ENCODE measurements around the gene SAT1. TPM values are rescaled to one million over a fixed set of nuclear protein-coding genes. Genes with fewer than 3 reads are reported as not detected.

The SAT1 gene
- total and polyA plus RNA-seq, 2 of the 13 experiments (the other 11 are each of a cell fraction or from before 2014, with no cell fraction given): 216 to 1,243 TPM

GRCh38 chrX:23749576-23749975 lies 33.4 kb upstream of the SAT1 start:
- Histone ChIP-seq H3K27ac (ENCODE audit: extremely low read length, insufficient read depth, low read length) (no peak overlapping the region), H3K36me3 (replicated peaks in 1 of 2; ENCODE audit: control insufficient read depth in 1 of 2, insufficient read depth in 2 of 2, low read length in 2 of 2) (no peaks in the 10 kb centered on the region), H3K4me1 (ENCODE audit: insufficient read depth, low read length) (no peaks in the 10 kb centered on the region), H2AFZ (ENCODE audit: low read length) (no peak overlapping the region), H4K20me1 (ENCODE audit: insufficient read depth, low read length) (no peaks in the 10 kb centered on the region), H3K9ac (ENCODE audit: insufficient read depth, low read depth, low read length) (no peak overlapping the region), H3K9me3 (ENCODE audit: low read length) (no peaks in the 10 kb centered on the region), H3K27me3 (ENCODE audit: control insufficient read depth in 1 of 2, insufficient read depth in 2 of 2, low read length in 2 of 2) (no peaks in the 10 kb centered on the region), H3K79me2 (ENCODE audit: insufficient read depth, low read length) (no peaks in the 10 kb centered on the region), H3K4me3 (replicated peaks in 1 of 3; ENCODE audit: insufficient read depth in 1 of 3, low read depth in 2 of 3, low read length in 3 of 3) (no peak overlapping the region), H3K4me2 (ENCODE audit: low read depth, low read length) (no peak overlapping the region)
- DNase-seq (ENCODE audit: low spot score) (no peak), FAIRE-seq (no peak), ATAC-seq (no peak)
- no peak for TF ChIP-seq GATA4 (IDR thresholded peaks at IDR 0.05; ENCODE audit: borderline replicate concordance, low read depth)
- no peak for TF ChIP-seq AFF4 (CRISPR knock-in tag; IDR thresholded peaks at IDR 0.05)
- TF ChIP-seq, protein P1, sequence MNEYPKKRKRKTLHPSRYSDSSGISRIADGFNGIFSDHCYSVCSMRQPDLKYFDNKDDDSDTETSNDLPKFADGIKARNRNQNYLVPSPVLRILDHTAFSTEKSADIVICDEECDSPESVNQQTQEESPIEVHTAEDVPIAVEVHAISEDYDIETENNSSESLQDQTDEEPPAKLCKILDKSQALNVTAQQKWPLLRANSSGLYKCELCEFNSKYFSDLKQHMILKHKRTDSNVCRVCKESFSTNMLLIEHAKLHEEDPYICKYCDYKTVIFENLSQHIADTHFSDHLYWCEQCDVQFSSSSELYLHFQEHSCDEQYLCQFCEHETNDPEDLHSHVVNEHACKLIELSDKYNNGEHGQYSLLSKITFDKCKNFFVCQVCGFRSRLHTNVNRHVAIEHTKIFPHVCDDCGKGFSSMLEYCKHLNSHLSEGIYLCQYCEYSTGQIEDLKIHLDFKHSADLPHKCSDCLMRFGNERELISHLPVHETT (CRISPR knock-in tag; conservative IDR thresholded peaks at IDR 0.05): no peak
- TF ChIP-seq ZBTB4 (CRISPR knock-in tag; IDR thresholded peaks at IDR 0.05; ENCODE audit: borderline replicate concordance): no peak
- TF ChIP-seq KDM2A (CRISPR knock-in tag; IDR thresholded peaks at IDR 0.05; ENCODE audit: borderline replicate concordance, low read depth): no peak
- TF ChIP-seq HNRNPH1 (optimal IDR thresholded peaks at IDR 0.05; ENCODE audit: low read depth, low read length): no peak
- no peak for TF ChIP-seq MED8 (CRISPR knock-in tag; IDR thresholded peaks at IDR 0.05; ENCODE audit: insufficient replicate concordance)
- TF ChIP-seq CCDC6 (CRISPR knock-in tag; IDR thresholded peaks at IDR 0.05): no peak
- no peak for TF ChIP-seq ZFY (CRISPR knock-in tag; IDR thresholded peaks at IDR 0.05)
- no peak for TF ChIP-seq ZKSCAN5 (CRISPR knock-in tag; IDR thresholded peaks at IDR 0.05)
- TF ChIP-seq ZC3H13 (CRISPR knock-in tag; IDR thresholded peaks at IDR 0.05): no peak
- TF ChIP-seq TOPORS (CRISPR knock-in tag; IDR thresholded peaks at IDR 0.05): no peak
- TF ChIP-seq ZNF574 (CRISPR knock-in tag; IDR thresholded peaks at IDR 0.05): no peak
- TF ChIP-seq STAT5B (CRISPR knock-in tag; IDR thresholded peaks at IDR 0.05): no peak
- ChIA-PET POLR2A (no interaction called here), CTCF (ENCODE audit: low intra/inter-chr PET ratio, low total read pairs) (no interaction called here)
- in situ Hi-C loops (cut with HindIII; ENCODE audit: extremely low pct_ligation_motif_present, low pct_unique_long_range_greater_than_20kb) (no loop called here), intact Hi-C loops (cut with micrococcal nuclease; ENCODE audit: unreplicated experiment) (no loop called here)
- WGBS (ENCODE audit: low lambda C conversion rate): 100% methylated on average over 1 of the region's 2 CpGs
- no TSS peak for BruUV-seq (replicated peaks)

Measured in HepG2 (cell line).